ENCODE results near the gene KLRC3.
"Not testable (repeated sequence)": the region's sequence is repeated elsewhere in the genome, so short reads cannot be mapped to it uniquely, and the experiment has no call there.

- TF ChIP-seq CTCF, POLR2A (IDR thresholded peaks at IDR 0.05): not testable (repeated sequence)
Observed at GRCh38 chr12:10446052-10446451, 25.7 kb upstream of the KLRC3 start.

Measured in lower leg skin (tissue), 3 donors.